Head of caudate nucleus (tissue), 42 donors: ENCODE results near the gene KAT2A.
"Not testable (repeated sequence)": the region's sequence is repeated elsewhere in the genome, so short reads cannot be mapped to it uniquely, and the experiment has no call there.

Experiments used
- DNase-seq, 42 donors: peaks; one replicate each; pipeline versions ENCODE4 v3.0.0 to v3.0.0-alpha.2; 2020 to 2021; ENCODE audit warnings: mixed read lengths in 7 of 42
- intact Hi-C: fragments of 100-400 bp; cut with DNase I; formaldehyde crosslinking; loops from one replicate; pipeline ENCODE4 v1.15.0; 2022

The KAT2A gene

GRCh38 chr17:42120770-42121769, at the start of gene KAT2A:
TSS of gene KAT2A (minus strand) at chr17:42121367. CDS start at chr17:42121304, 63 bp downstream.
- peak; percentile 71 to 95 (median 90) for DNase-seq

GRCh38 chr17:42169351-42169750, 48.2 kb upstream of the KAT2A start:
- intact Hi-C loops, result no loop called here

More at GRCh38 chr17:42120770-42121769, at the start of gene KAT2A:
- intact Hi-C loops, result no loop called here

GRCh38 chr17:42167807-42168206, 46.6 kb upstream of the KAT2A start:
- no peak for DNase-seq
- intact Hi-C loops, result no loop called here

More at GRCh38 chr17:42169351-42169750, 48.2 kb upstream of the KAT2A start:
- no peak for DNase-seq

GRCh38 chr17:42166196-42166763, 45.1 kb upstream of the KAT2A start:
- DNase-seq, result no peak

GRCh38 chr17:42165751-42166150, 44.6 kb upstream of the KAT2A start:
- DNase-seq, result no peak
- intact Hi-C loops, result no loop called here

More at GRCh38 chr17:42166196-42166763, 45.1 kb upstream of the KAT2A start:
- intact Hi-C loops, result no loop called here

- no peak for DNase-seq
- intact Hi-C loops, result no loop called here
Measured at GRCh38 chr17:42163696-42164407, 42.7 kb upstream of the KAT2A start.

GRCh38 chr17:42163113-42163512, 41.9 kb upstream of the KAT2A start:
- peak in 9 of 42 donors; percentile 35 to 63 (median 54) for DNase-seq
- intact Hi-C loops, result no loop called here

GRCh38 chr17:42160531-42160910, 39.4 kb upstream of the KAT2A start:
- intact Hi-C loops, result no loop called here
- peak in 1 of 42 donors; percentile 42 for DNase-seq

GRCh38 chr17:42159796-42160530, 38.8 kb upstream of the KAT2A start:
- DNase-seq, result no peak
- intact Hi-C loops, result no loop called here

GRCh38 chr17:42155614-42156045, 34.5 kb upstream of the KAT2A start:
- DNase-seq, result peak in 1 of 42 donors; percentile 27
- intact Hi-C loops, result no loop called here

- intact Hi-C loops, result no loop called here
Measured at GRCh38 chr17:42153919-42154742, 33.0 kb upstream of the KAT2A start.

GRCh38 chr17:42146911-42147607, 25.9 kb upstream of the KAT2A start:
- no peak for DNase-seq
- intact Hi-C loops, result no loop called here

More at GRCh38 chr17:42153919-42154742, 33.0 kb upstream of the KAT2A start:
- DNase-seq, result no peak

GRCh38 chr17:42143138-42143537, 22.0 kb upstream of the KAT2A start:
- DNase-seq, intact Hi-C loops: not testable (repeated sequence)

- intact Hi-C loops, result no loop called here
- peak; percentile 44 to 95 (median 81) for DNase-seq
Measured at GRCh38 chr17:42142371-42142896, 21.3 kb upstream of the KAT2A start.

GRCh38 chr17:42141382-42141781, 20.2 kb upstream of the KAT2A start:
- no peak for DNase-seq
- intact Hi-C loops, result no loop called here

- intact Hi-C loops, DNase-seq: not testable (repeated sequence)
Measured at GRCh38 chr17:42140690-42141089, 19.5 kb upstream of the KAT2A start.
